ENCODE results near the gene TEX38.
"Not testable (repeated sequence)": the region's sequence is repeated elsewhere in the genome, so short reads cannot be mapped to it uniquely, and the experiment has no call there.

Gene TEX38

DNA sequence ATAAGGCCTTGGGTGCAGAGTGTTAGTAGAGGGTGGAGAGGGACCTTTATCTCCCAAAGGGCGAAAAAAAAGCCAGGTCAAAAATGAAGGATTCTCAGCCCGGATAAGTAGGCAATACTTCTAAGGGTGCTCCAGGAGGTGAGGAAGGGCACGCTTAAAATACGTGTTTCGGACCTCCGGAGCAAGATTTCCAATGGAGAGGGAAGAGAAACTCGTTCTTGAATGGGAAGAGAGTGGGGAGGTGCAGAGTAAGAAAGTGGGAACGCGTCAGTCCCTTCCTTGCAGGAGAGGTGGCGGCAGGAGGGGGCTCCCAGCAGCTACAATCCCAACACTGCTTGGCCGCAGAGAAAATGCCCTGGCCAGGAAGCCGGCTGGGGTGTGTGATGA is 46.7 kb downstream of the TEX38 start:
- DNase-seq (ENCODE audit: low read depth, low spot score): no peak
- Histone ChIP-seq H3K9ac (ENCODE audit: insufficient read length, low read depth) (peak overlapping the region; percentile 95), H3K4me3 (ENCODE audit: insufficient read length, low read depth) (peak overlapping the region; percentile 93), H3K27me3 (ENCODE audit: insufficient read depth, insufficient read length) (no peaks in the 10 kb centered on the region), H3K4me1 (ENCODE audit: insufficient read depth, insufficient read length) (peaks cover 7% of the 10 kb centered on the region), H3K9me3 (ENCODE audit: insufficient read depth, low read length) (no peaks in the 10 kb centered on the region), H3K36me3 (ENCODE audit: insufficient read depth, insufficient read length, low read length) (peaks cover 48% of the 10 kb centered on the region)
- no peak for TF ChIP-seq ZNF274 (IDR thresholded peaks at IDR 0.05; ENCODE audit: low read depth, low read length)
- no peak for TF ChIP-seq SUZ12 (IDR thresholded peaks at IDR 0.05; ENCODE audit: extremely low read depth, insufficient read depth, insufficient read length)
- TF ChIP-seq YY1 (IDR thresholded peaks at IDR 0.05; ENCODE audit: insufficient read depth, insufficient read length): no peak

- H3K4me1 ChIP-seq (ENCODE audit: insufficient read depth, insufficient read length): peaks cover 7% of the 10 kb centered on the region
- H3K9ac ChIP-seq (ENCODE audit: insufficient read length, low read depth): peak within 1 kb of the TSS; percentile 95
- H3K4me3 ChIP-seq (ENCODE audit: insufficient read length, low read depth): peak within 1 kb of the TSS; percentile 93
- DNase-seq (ENCODE audit: low read depth, low spot score): peak; percentile 98
- no peaks in the 10 kb centered on the region for H3K9me3 ChIP-seq (ENCODE audit: insufficient read depth, low read length)
- no peak for TF ChIP-seq YY1 (IDR thresholded peaks at IDR 0.05; ENCODE audit: insufficient read depth, insufficient read length)
- TF ChIP-seq SUZ12 (IDR thresholded peaks at IDR 0.05; ENCODE audit: extremely low read depth, insufficient read depth, insufficient read length): no peak
- H3K36me3 ChIP-seq (ENCODE audit: insufficient read depth, insufficient read length, low read length): peaks cover 41% of the 10 kb centered on the region
- no peaks in the 10 kb centered on the region for H3K27me3 ChIP-seq (ENCODE audit: insufficient read depth, insufficient read length)
These were observed 47.3 kb downstream of the TEX38 start, which contains the start of gene EFCAB14 for GRCh38 chr1:46718727-46719622. Gene EFCAB14, minus strand, starts transcription at chr1:46719114. Its CDS starts 1,027 bp downstream, at chr1:46718087.

GRCh38 chr1:46719689-46720088 is 48.0 kb downstream of the TEX38 start:
- peaks cover 8% of the 10 kb centered on the region for H3K4me1 ChIP-seq (ENCODE audit: insufficient read depth, insufficient read length)
- H3K9ac ChIP-seq (ENCODE audit: insufficient read length, low read depth): peak overlapping the region; percentile 6
- H3K4me3 ChIP-seq (ENCODE audit: insufficient read length, low read depth): no peak overlapping the region
- no peak for DNase-seq (ENCODE audit: low read depth, low spot score)
- H3K27me3 ChIP-seq (ENCODE audit: insufficient read depth, insufficient read length): no peaks in the 10 kb centered on the region
- peaks cover 34% of the 10 kb centered on the region for H3K36me3 ChIP-seq (ENCODE audit: insufficient read depth, insufficient read length, low read length)
- TF ChIP-seq ZNF274 (IDR thresholded peaks at IDR 0.05; ENCODE audit: low read depth, low read length) (no peak), SUZ12 (IDR thresholded peaks at IDR 0.05; ENCODE audit: extremely low read depth, insufficient read depth, insufficient read length) (no peak), YY1 (IDR thresholded peaks at IDR 0.05; ENCODE audit: insufficient read depth, insufficient read length) (no peak)
- no peaks in the 10 kb centered on the region for H3K9me3 ChIP-seq (ENCODE audit: insufficient read depth, low read length)

GRCh38 chr1:46720319-46720718 is 48.7 kb downstream of the TEX38 start:
- H3K4me3 ChIP-seq (ENCODE audit: insufficient read length, low read depth); DNase-seq (ENCODE audit: low read depth, low spot score); H3K27me3 ChIP-seq (ENCODE audit: insufficient read depth, insufficient read length); H3K9ac ChIP-seq (ENCODE audit: insufficient read length, low read depth); H3K9me3 ChIP-seq (ENCODE audit: insufficient read depth, low read length): not testable (repeated sequence)
- peaks cover 28% of the 10 kb centered on the region for H3K36me3 ChIP-seq (ENCODE audit: insufficient read depth, insufficient read length, low read length)
- peaks cover 13% of the 10 kb centered on the region for H3K4me1 ChIP-seq (ENCODE audit: insufficient read depth, insufficient read length)

DNA sequence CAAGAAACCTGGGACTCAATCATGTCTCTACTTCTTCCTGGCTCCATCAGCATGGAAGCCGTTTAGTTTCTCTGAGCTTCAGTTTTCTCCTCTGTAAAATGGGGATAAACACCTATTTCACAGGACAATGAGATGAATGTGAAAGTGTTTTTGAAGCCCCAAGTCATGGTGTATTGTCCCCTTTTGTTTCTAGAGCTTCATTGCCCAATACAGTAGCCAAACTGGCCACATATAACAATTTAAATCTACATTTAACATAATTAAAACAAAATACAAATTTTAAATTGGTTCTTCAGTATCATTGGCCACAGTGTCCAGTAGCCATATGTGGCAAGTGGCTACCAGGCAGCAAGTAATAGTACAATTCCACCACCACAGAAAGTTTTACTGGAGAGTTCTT is 49.5 kb downstream of the TEX38 start:
- peaks cover under 1% of the 10 kb centered on the region; the same call in 1 of the 2 replicates for H3K9me3 ChIP-seq (ENCODE audit: insufficient read depth, low read length)
- H3K4me1 ChIP-seq (ENCODE audit: insufficient read depth, insufficient read length): peaks cover 13% of the 10 kb centered on the region
- H3K36me3 ChIP-seq (ENCODE audit: insufficient read depth, insufficient read length, low read length): peaks cover 20% of the 10 kb centered on the region
- TF ChIP-seq YY1 (IDR thresholded peaks at IDR 0.05; ENCODE audit: insufficient read depth, insufficient read length) (no peak), SUZ12 (IDR thresholded peaks at IDR 0.05; ENCODE audit: extremely low read depth, insufficient read depth, insufficient read length) (no peak)
- H3K27me3 ChIP-seq (ENCODE audit: insufficient read depth, insufficient read length): no peaks in the 10 kb centered on the region
- DNase-seq (ENCODE audit: low read depth, low spot score): no peak
- H3K4me3 ChIP-seq (ENCODE audit: insufficient read length, low read depth): no peak overlapping the region
- no peak overlapping the region for H3K9ac ChIP-seq (ENCODE audit: insufficient read length, low read depth)

DNA sequence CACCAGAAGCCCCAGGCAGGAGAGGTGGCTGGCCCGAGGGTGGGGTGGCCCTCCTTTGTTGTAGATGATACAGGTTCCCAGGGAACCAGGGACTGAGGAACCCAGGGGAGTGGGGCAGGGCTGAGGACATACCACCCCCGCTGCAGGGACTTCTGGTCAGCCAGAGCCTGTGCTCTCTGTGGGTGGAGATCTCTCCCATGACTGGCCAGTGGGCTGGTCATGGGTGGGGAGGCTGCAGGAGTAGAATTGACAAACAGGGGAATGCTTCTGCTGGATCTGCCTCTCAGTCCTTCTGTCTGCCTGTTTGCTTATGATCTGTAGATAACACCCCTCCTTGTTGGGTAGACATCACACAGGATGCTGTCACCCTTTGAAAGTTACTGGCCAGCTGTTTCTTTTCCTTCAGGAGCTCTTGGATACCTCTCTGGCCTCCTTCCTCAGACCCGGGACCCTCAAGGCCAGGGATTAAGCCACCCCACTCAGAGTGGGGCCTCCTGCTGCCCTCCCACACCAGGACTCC is 50.1 kb downstream of the TEX38 start:
- no peak for TF ChIP-seq ZNF274 (IDR thresholded peaks at IDR 0.05; ENCODE audit: low read depth, low read length)
- TF ChIP-seq YY1 (IDR thresholded peaks at IDR 0.05; ENCODE audit: insufficient read depth, insufficient read length): no peak
- TF ChIP-seq SUZ12 (IDR thresholded peaks at IDR 0.05; ENCODE audit: extremely low read depth, insufficient read depth, insufficient read length): no peak
- no peak overlapping the region for H3K4me3 ChIP-seq (ENCODE audit: insufficient read length, low read depth)
- DNase-seq (ENCODE audit: low read depth, low spot score): no peak
- peaks cover 6% of the 10 kb centered on the region; the same call in 1 of the 2 replicates for H3K9me3 ChIP-seq (ENCODE audit: insufficient read depth, low read length)
- peaks cover 13% of the 10 kb centered on the region for H3K4me1 ChIP-seq (ENCODE audit: insufficient read depth, insufficient read length)
- peaks cover 14% of the 10 kb centered on the region for H3K36me3 ChIP-seq (ENCODE audit: insufficient read depth, insufficient read length, low read length)
- no peak overlapping the region for H3K9ac ChIP-seq (ENCODE audit: insufficient read length, low read depth)
- H3K27me3 ChIP-seq (ENCODE audit: insufficient read depth, insufficient read length): no peaks in the 10 kb centered on the region
